Astrocyte of the spinal cord (primary cell): ENCODE results near the gene MPND.
"Not testable (repeated sequence)": the region's sequence is repeated elsewhere in the genome, so short reads cannot be mapped to it uniquely, and the experiment has no call there.

ENCODE experiments used
- DNase-seq: peaks from one replicate; pipeline ENCODE4 v3.0.0; 2011; ENCODE audit warnings: low read depth, low spot score
- H3K4me3 ChIP-seq: 2 replicates; pipeline ENCODE4 v1.5.1; 2011; ENCODE audit warnings: low read depth, mild to moderate bottlenecking, low read length, moderate library complexity
- CTCF ChIP-seq: IDR thresholded peaks from 2 replicates; pipeline ENCODE4 v1.5.1; 2012; ENCODE audit warnings: low read depth, mild to moderate bottlenecking, low read length, inconsistent platforms
- in situ Hi-C: cut with HindIII; loops from 2 replicates; pipeline ENCODE4 v1.10.0; 2017; ENCODE audit warnings: low sequenced_read_pairs

The MPND gene

GRCh38 chr19:4327252-4327876 is 16.0 kb upstream of the MPND start:
- in situ Hi-C loops, result no loop called here
- peak; percentile 63 for DNase-seq
- TF ChIP-seq CTCF, result no peak
- peak overlapping the region; percentile 38 for H3K4me3 ChIP-seq

GRCh38 chr19:4327877-4328242 is 15.5 kb upstream of the MPND start:
- no peak for DNase-seq
- no peak for TF ChIP-seq CTCF
- in situ Hi-C loops, result no loop called here
- H3K4me3 ChIP-seq, result peak overlapping the region; percentile 38

GRCh38 chr19:4328243-4328990 is 14.9 kb upstream of the MPND start:
- H3K4me3 ChIP-seq, result peak overlapping the region; percentile 61
- in situ Hi-C loops, result no loop called here
- peak; percentile 96 for DNase-seq
- TF ChIP-seq CTCF, result no peak

- peak overlapping the region; percentile 61 for H3K4me3 ChIP-seq
- DNase-seq, in situ Hi-C loops: not testable (repeated sequence)
Measured at GRCh38 chr19:4328991-4329681, 14.2 kb upstream of the MPND start.

- no peak for DNase-seq
- no peak for TF ChIP-seq CTCF
- in situ Hi-C loops, result no loop called here
- no peak overlapping the region for H3K4me3 ChIP-seq
Measured at GRCh38 chr19:4329858-4330257, 13.5 kb upstream of the MPND start.

GRCh38 chr19:4334929-4335570 is 8.3 kb upstream of the MPND start:
- DNase-seq, result no peak
- in situ Hi-C loops, result no loop called here
- H3K4me3 ChIP-seq, result no peak overlapping the region
- TF ChIP-seq CTCF, result no peak
